Endodermal cell (in vitro differentiated cells): ENCODE data around the gene DCLK1. TPM values are rescaled to one million over a fixed set of nuclear protein-coding genes. Genes with fewer than 3 reads are reported as not detected.

ENCODE experiments used
- DNase-seq: peaks from one replicate; pipeline ENCODE4 v3.0.0-alpha.2; 2017
- H3K27ac ChIP-seq: 2 replicates; pipeline ENCODE4 v1.5.1; 2013; ENCODE audit warnings: mild to moderate bottlenecking, low read depth, low read length, moderate library complexity
- H3K27me3 ChIP-seq: 2 replicates; pipeline ENCODE4 v1.6.1; 2013; ENCODE audit warnings: mild to moderate bottlenecking, low read length, moderate library complexity; ENCODE audit not compliant: insufficient read depth, control insufficient read depth, poor library complexity, severe bottlenecking
- H3K36me3 ChIP-seq: 2 replicates; pipeline ENCODE4 v1.7.0; 2013; ENCODE audit warnings: mild to moderate bottlenecking, low read length, moderate library complexity; ENCODE audit not compliant: control insufficient read depth, insufficient read depth
- H3K4me1 ChIP-seq: one replicate; pipeline ENCODE4 v1.7.0; 2013; ENCODE audit warnings: low read length; ENCODE audit not compliant: control insufficient read depth, insufficient read depth
- H3K4me3 ChIP-seq: 2 replicates; pipeline ENCODE4 v1.5.1; 2013; ENCODE audit warnings: mild to moderate bottlenecking, low read length, moderate library complexity
- H3K9ac ChIP-seq: 2 replicates; pipeline ENCODE4 v1.6.1; 2013; ENCODE audit warnings: mild to moderate bottlenecking, low read length, moderate library complexity; ENCODE audit not compliant: poor library complexity, severe bottlenecking; ENCODE audit errors: extremely low read depth
- H3K9me3 ChIP-seq: 2 replicates; pipeline ENCODE4 v1.6.1; 2013; ENCODE audit warnings: mild to moderate bottlenecking, low read length, moderate library complexity; ENCODE audit not compliant: control insufficient read depth
- H3K27ac Mint-ChIP-seq: 2 replicates; pipeline ENCODE4 v1.8.0; 2020; ENCODE audit warnings: mixed read lengths
- H3K27me3 Mint-ChIP-seq: 2 replicates; pipeline ENCODE4 v1.8.0; 2021; ENCODE audit warnings: mild to moderate bottlenecking, mixed read lengths; ENCODE audit not compliant: insufficient read depth
- H3K36me3 Mint-ChIP-seq: 2 replicates; pipeline ENCODE4 v1.8.0; 2020; ENCODE audit warnings: low read depth, mixed read lengths
- H3K4me1 Mint-ChIP-seq: 2 replicates; pipeline ENCODE4 v1.8.0; 2020; ENCODE audit warnings: mixed read lengths
- H3K4me3 Mint-ChIP-seq: 2 replicates; pipeline ENCODE4 v1.8.0; 2020; ENCODE audit warnings: mild to moderate bottlenecking, moderate library complexity, mixed read lengths
- H3K9me3 Mint-ChIP-seq: 2 replicates; pipeline ENCODE4 v1.8.0; 2020; ENCODE audit warnings: mild to moderate bottlenecking, mixed read lengths
- CTCF ChIP-seq: fragments of 200-600 bp; sonication (generic); conservative IDR thresholded peaks from 2 replicates; pipeline ENCODE4 v1.5.0; 2021; ENCODE audit warnings: antibody characterized with exemption, mild to moderate bottlenecking
- WGBS, 2 experiments: methylation state at CpG; one replicate each; pipeline versions ENCODE4 v1.1.5 to v1.1.7; 2013; ENCODE audit warnings: missing lambda C conversion rate in 2 of 2, mixed read lengths in 1 of 2; ENCODE audit not compliant: insufficient coverage in 1 of 2, insufficient read length in 1 of 2; 5-methylcytosine and 5-hydroxymethylcytosine counted together
- total RNA-seq, 2 donors: library from RNA; stranded (reverse); fragmentation: NEBNext Ultra II Directional in 1 of 2; extraction: Animal tissue kit (Norgen Biotek cat#: 25700) in 1 of 2; gene quantifications; 2 replicates in 1 of 2; 3 replicates in 1 of 2; pipeline ENCODE4 v1.2.1, GENCODE V29; 2021

DCLK1 gene
- total RNA-seq, 2 donors from 2014 or later = 3.0 to 32.8 TPM

- Histone ChIP-seq H3K27me3 (no peaks in the 10 kb centered on the region), H3K4me3 (peak overlapping the region; percentile 9), H3K9ac (no peak overlapping the region), H3K9me3 (peaks cover 23% of the 10 kb centered on the region), H3K27ac (peak overlapping the region; percentile 26), H3K4me1 (peaks cover 21% of the 10 kb centered on the region), H3K36me3 (no peaks in the 10 kb centered on the region)
- DNase-seq = peak; percentile 69
- Mint-ChIP-seq H3K36me3 (no peaks in the 10 kb centered on the region), H3K9me3 (peaks cover 8% of the 10 kb centered on the region), H3K4me1 (peaks cover 17% of the 10 kb centered on the region), H3K27ac (no peak overlapping the region), H3K27me3 (peaks cover 2% of the 10 kb centered on the region), H3K4me3 (no peak overlapping the region)
- TF ChIP-seq CTCF = no peak
- 59 to 70% methylated on average over 9 to 13 of the region's 13 CpGs for WGBS, 2 experiments
These were observed 370.4 kb downstream of the DCLK1 start for GRCh38 chr13:35760735-35761281.

- peaks cover 20% of the 10 kb centered on the region for H3K4me1 Mint-ChIP-seq
- Histone ChIP-seq H3K4me3 (no peak overlapping the region), H3K9ac (no peak overlapping the region), H3K4me1 (no peaks in the 10 kb centered on the region), H3K27ac (no peak overlapping the region), H3K36me3 (no peaks in the 10 kb centered on the region), H3K27me3 (no peaks in the 10 kb centered on the region), H3K9me3 (peaks cover 52% of the 10 kb centered on the region)
- TF ChIP-seq CTCF = no peak
- no peaks in the 10 kb centered on the region for H3K36me3 Mint-ChIP-seq
- H3K9me3 Mint-ChIP-seq = peaks cover 64% of the 10 kb centered on the region
- DNase-seq = no peak
- whole genome bisulfite sequencing, 2 experiments = 89% methylated on average over 2 of the region's 2 CpGs; no CpG with 5 or more reads in 1 of the 2 experiments
- no peak overlapping the region for H3K4me3 Mint-ChIP-seq
- H3K27me3 Mint-ChIP-seq = no peaks in the 10 kb centered on the region
- no peak overlapping the region for H3K27ac Mint-ChIP-seq
These were observed 383.6 kb downstream of the DCLK1 start for GRCh38 chr13:35747594-35747993.

- H3K27me3 ChIP-seq = no peaks in the 10 kb centered on the region
- DNase-seq = no peak
- H3K4me3 ChIP-seq = peak overlapping the region; percentile 57
- no peaks in the 10 kb centered on the region for H3K4me1 ChIP-seq
- H3K27ac ChIP-seq = no peak overlapping the region
- H3K4me1 Mint-ChIP-seq = peaks cover 26% of the 10 kb centered on the region
- H3K27me3 Mint-ChIP-seq = no peaks in the 10 kb centered on the region
- TF ChIP-seq CTCF = no peak
- no peaks in the 10 kb centered on the region for H3K36me3 ChIP-seq
- 88 to 98% methylated on average over 7 to 9 of the region's 9 CpGs for WGBS, 2 experiments
- H3K36me3 Mint-ChIP-seq = peaks cover 3% of the 10 kb centered on the region
- no peak overlapping the region for H3K9ac ChIP-seq
- peaks cover 75% of the 10 kb centered on the region for H3K9me3 ChIP-seq
- no peak overlapping the region for H3K27ac Mint-ChIP-seq
- H3K4me3 Mint-ChIP-seq = no peak overlapping the region
- peaks cover 59% of the 10 kb centered on the region for H3K9me3 Mint-ChIP-seq
These were observed 386.5 kb downstream of the DCLK1 start for GRCh38 chr13:35744566-35745178.
